ENCODE measurements around the gene FRMD4A.

GRCh38 chr10:13907570-13907969 lies 423.2 kb downstream of the FRMD4A start:
- TF ChIP-seq, protein P1, sequence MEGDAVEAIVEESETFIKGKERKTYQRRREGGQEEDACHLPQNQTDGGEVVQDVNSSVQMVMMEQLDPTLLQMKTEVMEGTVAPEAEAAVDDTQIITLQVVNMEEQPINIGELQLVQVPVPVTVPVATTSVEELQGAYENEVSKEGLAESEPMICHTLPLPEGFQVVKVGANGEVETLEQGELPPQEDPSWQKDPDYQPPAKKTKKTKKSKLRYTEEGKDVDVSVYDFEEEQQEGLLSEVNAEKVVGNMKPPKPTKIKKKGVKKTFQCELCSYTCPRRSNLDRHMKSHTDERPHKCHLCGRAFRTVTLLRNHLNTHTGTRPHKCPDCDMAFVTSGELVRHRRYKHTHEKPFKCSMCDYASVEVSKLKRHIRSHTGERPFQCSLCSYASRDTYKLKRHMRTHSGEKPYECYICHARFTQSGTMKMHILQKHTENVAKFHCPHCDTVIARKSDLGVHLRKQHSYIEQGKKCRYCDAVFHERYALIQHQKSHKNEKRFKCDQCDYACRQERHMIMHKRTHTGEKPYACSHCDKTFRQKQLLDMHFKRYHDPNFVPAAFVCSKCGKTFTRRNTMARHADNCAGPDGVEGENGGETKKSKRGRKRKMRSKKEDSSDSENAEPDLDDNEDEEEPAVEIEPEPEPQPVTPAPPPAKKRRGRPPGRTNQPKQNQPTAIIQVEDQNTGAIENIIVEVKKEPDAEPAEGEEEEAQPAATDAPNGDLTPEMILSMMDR (IDR thresholded peaks at IDR 0.05; ENCODE audit: poor library complexity): no peak
- TF ChIP-seq EZH2 (IDR thresholded peaks at IDR 0.05; ENCODE audit: borderline replicate concordance): no peak

Data from hepatocyte (in vitro differentiated cells).